GM18520 (cell line): ENCODE results near the gene COG5.
"Not testable (repeated sequence)": the region's sequence is repeated elsewhere in the genome, so short reads cannot be mapped to it uniquely, and the experiment has no call there.

ENCODE experiments used
- ATAC-seq: cut with Tn5 transposase; IDR thresholded peaks from one replicate; pipeline ENCODE4 v1.9.1; 2021; ENCODE audit not compliant: unreplicated experiment

The COG5 gene

GRCh38 chr7:107580716-107581383 lies 17.1 kb upstream of the COG5 start:
- ATAC-seq: no peak

GRCh38 chr7:107579885-107580715 lies 16.4 kb upstream of the COG5 start, which contains the start of gene BCAP29:
BCAP29 (plus strand) TSS chr7:107580246; CDS start chr7:107580773, 527 bp downstream.
- ATAC-seq: peak; percentile 83

- no peak for ATAC-seq
Measured at GRCh38 chr7:107579554-107579884, 15.8 kb upstream of the COG5 start.

GRCh38 chr7:107573537-107573936 lies 9.8 kb upstream of the COG5 start:
- no peak for ATAC-seq

- no peak for ATAC-seq
Measured at GRCh38 chr7:107570298-107570697, 6.6 kb upstream of the COG5 start.

GRCh38 chr7:107564553-107565298 lies 1.0 kb upstream of the COG5 start:
- no peak for ATAC-seq

- peak; percentile 19 for ATAC-seq
Measured at GRCh38 chr7:107563081-107563774, 492 bp downstream of the COG5 start.

- ATAC-seq: no peak
Measured at GRCh38 chr7:107560898-107561516, 2.7 kb downstream of the COG5 start.

- no peak for ATAC-seq
Measured at GRCh38 chr7:107559864-107560263, 3.9 kb downstream of the COG5 start.

GRCh38 chr7:107555893-107556292 lies 7.8 kb downstream of the COG5 start:
- ATAC-seq: no peak

GRCh38 chr7:107551936-107552335 lies 11.8 kb downstream of the COG5 start:
- ATAC-seq: no peak

GRCh38 chr7:107544848-107545591 lies 18.7 kb downstream of the COG5 start:
- no peak for ATAC-seq

- ATAC-seq: no peak
Measured at GRCh38 chr7:107543338-107543993, 20.3 kb downstream of the COG5 start.

- no peak for ATAC-seq
Measured at GRCh38 chr7:107538001-107538400, 25.7 kb downstream of the COG5 start.

GRCh38 chr7:107537228-107537627 lies 26.5 kb downstream of the COG5 start:
- not testable (repeated sequence) for ATAC-seq

- no peak for ATAC-seq
Measured at GRCh38 chr7:107534139-107534538, 29.6 kb downstream of the COG5 start.

- no peak for ATAC-seq
Measured at GRCh38 chr7:107530751-107531150, 33.0 kb downstream of the COG5 start.

- ATAC-seq: no peak
Measured at GRCh38 chr7:107528461-107528860, 35.3 kb downstream of the COG5 start.

- ATAC-seq: no peak
Measured at GRCh38 chr7:107527196-107527595, 36.5 kb downstream of the COG5 start.
